Endothelial cell (in vitro differentiated cells): ENCODE data around the gene CBX2. TPM values are rescaled to one million over a fixed set of nuclear protein-coding genes. Genes with fewer than 3 reads are reported as not detected.

ENCODE experiments used
- DNase-seq: peaks from one replicate; pipeline ENCODE4 v3.0.0; 2021; ENCODE audit warnings: low spot score
- H3K27ac Mint-ChIP-seq: one replicate; pipeline ENCODE4 v1.8.0; 2021; ENCODE audit warnings: mixed read lengths, inconsistent platforms; ENCODE audit not compliant: unreplicated experiment
- H3K27me3 Mint-ChIP-seq: one replicate; pipeline ENCODE4 v1.8.0; 2021; ENCODE audit warnings: mild to moderate bottlenecking, moderate library complexity, mixed read lengths, inconsistent platforms; ENCODE audit not compliant: unreplicated experiment
- H3K36me3 Mint-ChIP-seq: one replicate; pipeline ENCODE4 v1.8.0; 2021; ENCODE audit warnings: mild to moderate bottlenecking, low read depth, mixed read lengths, inconsistent platforms; ENCODE audit not compliant: unreplicated experiment
- H3K4me1 Mint-ChIP-seq: one replicate; pipeline ENCODE4 v1.8.0; 2021; ENCODE audit warnings: mild to moderate bottlenecking, mixed read lengths, inconsistent platforms; ENCODE audit not compliant: unreplicated experiment
- H3K4me3 Mint-ChIP-seq: one replicate; pipeline ENCODE4 v1.8.0; 2021; ENCODE audit warnings: mild to moderate bottlenecking, mixed read lengths, inconsistent platforms; ENCODE audit not compliant: unreplicated experiment
- H3K9me3 Mint-ChIP-seq: one replicate; pipeline ENCODE4 v1.8.0; 2021; ENCODE audit warnings: mixed read lengths, inconsistent platforms; ENCODE audit not compliant: unreplicated experiment
- CTCF ChIP-seq: fragments of 200-600 bp; sonication (generic); IDR thresholded peaks from one replicate; pipeline ENCODE4 v1.5.0; 2021; ENCODE audit warnings: antibody characterized with exemption; ENCODE audit not compliant: unreplicated experiment
- total RNA-seq: library from RNA; stranded (reverse); fragmentation: NEBNext Ultra II Directional; extraction: Animal tissue kit (Norgen Biotek cat#: 25700); gene quantifications from one replicate; pipeline ENCODE4 v1.2.1, GENCODE V29; 2021; ENCODE audit not compliant: unreplicated experiment

The CBX2 gene
- total RNA-seq, 1 donor from 2014 or later, result 50.0 TPM

DNA sequence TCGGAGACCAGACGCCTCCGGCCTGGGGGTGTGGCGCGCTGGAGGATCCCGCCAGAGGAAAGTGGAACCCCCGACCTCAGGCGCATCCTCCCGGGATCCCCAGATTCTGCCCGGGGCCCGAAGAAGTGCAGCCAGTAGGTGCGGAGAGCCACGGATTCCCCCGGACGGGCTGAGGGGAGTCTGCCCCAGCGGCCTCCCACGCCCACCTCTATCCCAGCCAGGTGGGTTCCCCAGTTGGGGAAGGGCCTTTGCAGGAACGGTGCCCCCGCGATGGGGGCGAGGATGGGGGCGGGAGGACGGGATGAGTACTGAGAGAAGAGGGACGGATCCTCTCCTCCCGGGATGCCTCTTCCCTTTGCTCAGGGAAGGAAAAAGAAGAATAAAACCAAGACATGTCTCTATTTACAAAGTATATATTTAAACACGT, 13.8 kb downstream of the CBX2 start:
- Mint-ChIP-seq H3K36me3 (peaks cover 8% of the 10 kb centered on the region), H3K4me1 (peaks cover 17% of the 10 kb centered on the region), H3K27ac (no peak overlapping the region), H3K9me3 (no peaks in the 10 kb centered on the region), H3K27me3 (peaks cover 18% of the 10 kb centered on the region), H3K4me3 (no peak overlapping the region)
- no peak for TF ChIP-seq CTCF
- no peak for DNase-seq

GRCh38 chr17:79792341-79792871, 14.5 kb downstream of the CBX2 start:
- H3K4me1 Mint-ChIP-seq, result peaks cover 17% of the 10 kb centered on the region
- H3K36me3 Mint-ChIP-seq, result peaks cover 8% of the 10 kb centered on the region
- no peak overlapping the region for H3K4me3 Mint-ChIP-seq
- peaks cover 17% of the 10 kb centered on the region for H3K27me3 Mint-ChIP-seq
- H3K9me3 Mint-ChIP-seq, result no peaks in the 10 kb centered on the region
- no peak overlapping the region for H3K27ac Mint-ChIP-seq
- no peak for DNase-seq
- no peak for TF ChIP-seq CTCF

GRCh38 chr17:79792984-79793923, 15.3 kb downstream of the CBX2 start:
- no peaks in the 10 kb centered on the region for H3K9me3 Mint-ChIP-seq
- peak overlapping the region; percentile 49 for H3K27ac Mint-ChIP-seq
- H3K4me3 Mint-ChIP-seq, result peak overlapping the region; percentile 86
- no peak for DNase-seq
- peaks cover 8% of the 10 kb centered on the region for H3K36me3 Mint-ChIP-seq
- no peak for TF ChIP-seq CTCF
- H3K4me1 Mint-ChIP-seq, result peaks cover 17% of the 10 kb centered on the region
- H3K27me3 Mint-ChIP-seq, result peaks cover 17% of the 10 kb centered on the region

DNA sequence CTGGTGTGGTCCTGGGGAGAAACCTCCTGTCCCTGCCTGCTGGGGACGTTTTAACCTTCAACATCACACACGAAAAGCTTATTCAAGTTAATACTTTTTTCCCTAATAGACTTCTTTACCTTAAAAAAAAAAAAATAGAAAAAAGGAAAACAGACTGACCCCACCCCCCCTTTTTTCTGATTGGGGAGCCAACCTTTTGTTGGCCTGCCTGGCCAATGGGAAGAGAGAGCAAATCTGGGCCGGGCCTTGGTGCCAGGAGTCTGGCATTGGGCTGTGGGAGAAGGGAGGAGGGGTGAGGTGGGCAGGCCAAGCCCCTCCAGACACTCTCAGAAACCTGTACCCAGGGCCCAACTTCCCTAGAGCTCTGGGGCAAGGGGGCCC, 16.0 kb downstream of the CBX2 start:
- Mint-ChIP-seq H3K27ac (peak overlapping the region; percentile 49), H3K27me3 (peaks cover 18% of the 10 kb centered on the region), H3K9me3 (no peaks in the 10 kb centered on the region), H3K4me3 (peak overlapping the region; percentile 86), H3K36me3 (peaks cover 8% of the 10 kb centered on the region), H3K4me1 (peaks cover 22% of the 10 kb centered on the region)
- no peak for DNase-seq
- TF ChIP-seq CTCF, result no peak
